ENCODE measurements around the gene PHYHD1. TPM values are rescaled to one million over a fixed set of nuclear protein-coding genes. Genes with fewer than 3 reads are reported as not detected.

PHYHD1 gene
- total and polyA plus RNA-seq, 2 of the 13 experiments (the other 11 are each of a cell fraction or from before 2014, with no cell fraction given) = 10.6 to 25.3 TPM

GRCh38 chr9:128882677-128883603 is 37.8 kb upstream of the PHYHD1 start:
- no TSS peak for BruUV-seq (replicated peaks)
- Histone ChIP-seq H3K4me1 (ENCODE audit: insufficient read depth, low read length) (peaks cover 49% of the 10 kb centered on the region), H3K27ac (ENCODE audit: extremely low read length, insufficient read depth, low read length) (peak overlapping the region; percentile 93), H3K9ac (ENCODE audit: insufficient read depth, low read depth, low read length) (peak overlapping the region; percentile 93), H3K79me2 (ENCODE audit: insufficient read depth, low read length) (peaks cover 74% of the 10 kb centered on the region), H3K36me3 (replicated peaks in 1 of 2; ENCODE audit: control insufficient read depth in 1 of 2, insufficient read depth in 2 of 2, low read length in 2 of 2) (peaks cover 1 to 25% of the 10 kb centered on the region in 2 experiments; a peak in 4 of 5 replicates), H3K4me3 (replicated peaks in 1 of 3; ENCODE audit: insufficient read depth in 1 of 3, low read depth in 2 of 3, low read length in 3 of 3) (peak overlapping the region; percentile 88 to 96 (median 94)), H4K20me1 (ENCODE audit: insufficient read depth, low read length) (no peaks in the 10 kb centered on the region), H3K4me2 (ENCODE audit: low read depth, low read length) (peak overlapping the region; percentile 94), H3K27me3 (ENCODE audit: control insufficient read depth in 1 of 2, insufficient read depth in 2 of 2, low read length in 2 of 2) (no peaks in the 10 kb centered on the region; a peak in 1 of 5 replicates), H2AFZ (ENCODE audit: low read length) (no peak overlapping the region), H3K9me3 (ENCODE audit: low read length) (no peaks in the 10 kb centered on the region)
- WGBS (ENCODE audit: low lambda C conversion rate) = under 1% methylated on average over 13 of the region's 19 CpGs
- FAIRE-seq (peak; percentile 52), DNase-seq (ENCODE audit: low spot score) (peak; percentile 31), ATAC-seq (peak; percentile 19)
- CTCF ChIA-PET (ENCODE audit: low intra/inter-chr PET ratio, low total read pairs) = interaction anchor here (1.0 kb wide), 1 partner anchor 45 kb away, joined by 3 read pairs; no protein-coding TSS in a partner anchor
- in situ Hi-C loops (cut with HindIII; ENCODE audit: extremely low pct_ligation_motif_present, low pct_unique_long_range_greater_than_20kb) = loop anchor here (5.0 kb wide), 1 partner anchor 39 kb away; the partner anchor contains the start of gene PHYHD1
- POLR2A ChIA-PET = interaction anchor here (0.8 to 1.1 kb wide), 5 partner anchors 30 to 121 kb away, joined by 3 to 5 read pairs (median 3); partner anchors contain the start of gene ENDOG
- intact Hi-C loops (cut with micrococcal nuclease; ENCODE audit: unreplicated experiment) = loop anchor here (1.0 kb wide), 1 partner anchor 45 kb away; no protein-coding TSS in a partner anchor
- TF ChIP-seq PPARG (CRISPR knock-in tag; conservative IDR thresholded peaks at IDR 0.05) (no peak), ZFP90 (CRISPR knock-in tag; IDR thresholded peaks at IDR 0.05; ENCODE audit: borderline replicate concordance) (0 out of 2 replicates have a peak, but pooled peaks have one; percentile 33), ZNF672 (CRISPR knock-in tag; IDR thresholded peaks at IDR 0.05) (no peak), ZBTB7A (CRISPR knock-in tag; IDR thresholded peaks at IDR 0.05) (0 out of 2 replicates have a peak, but pooled peaks have one; percentile 23), FOXK2 (IDR thresholded peaks at IDR 0.05) (no peak), SKI (IDR thresholded peaks at IDR 0.05; ENCODE audit: partially characterized antibody) (peak; percentile 26), SAP130 (CRISPR knock-in tag; IDR thresholded peaks at IDR 0.05; ENCODE audit: low read depth) (peak; percentile 69; the same call in 1 of the 2 replicates), HNF4G (IDR thresholded peaks at IDR 0.05; ENCODE audit: borderline replicate concordance, low read depth, low read length) (no peak), HNF4G (CRISPR knock-in tag; IDR thresholded peaks at IDR 0.05; ENCODE audit: borderline replicate concordance, low read depth) (peak; percentile 18; the same call in 1 of the 2 replicates), ZNF652 (CRISPR knock-in tag; IDR thresholded peaks at IDR 0.05; ENCODE audit: borderline replicate concordance, low read depth) (peak; percentile 67; the same call in 1 of the 2 replicates), ZFP91 (CRISPR knock-in tag; IDR thresholded peaks at IDR 0.05; ENCODE audit: borderline replicate concordance) (0 out of 2 replicates have a peak, but pooled peaks have one; percentile 18), NBN (conservative IDR thresholded peaks at IDR 0.05) (no peak), ZSCAN31 (CRISPR knock-in tag; IDR thresholded peaks at IDR 0.05; ENCODE audit: low read depth) (no peak), FOXA3 (CRISPR knock-in tag; IDR thresholded peaks at IDR 0.05) (no peak), ZNF510 (CRISPR knock-in tag; IDR thresholded peaks at IDR 0.05; ENCODE audit: low read depth) (no peak)
- TF ChIP-seq, protein P1, sequence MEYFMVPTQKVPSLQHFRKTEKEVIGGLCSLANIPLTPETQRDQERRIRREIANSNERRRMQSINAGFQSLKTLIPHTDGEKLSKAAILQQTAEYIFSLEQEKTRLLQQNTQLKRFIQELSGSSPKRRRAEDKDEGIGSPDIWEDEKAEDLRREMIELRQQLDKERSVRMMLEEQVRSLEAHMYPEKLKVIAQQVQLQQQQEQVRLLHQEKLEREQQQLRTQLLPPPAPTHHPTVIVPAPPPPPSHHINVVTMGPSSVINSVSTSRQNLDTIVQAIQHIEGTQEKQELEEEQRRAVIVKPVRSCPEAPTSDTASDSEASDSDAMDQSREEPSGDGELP (IDR thresholded peaks at IDR 0.05; ENCODE audit: borderline replicate concordance, low read depth) = peak; percentile 38; the same call in 1 of the 2 replicates
- TF ChIP-seq, protein P2, sequence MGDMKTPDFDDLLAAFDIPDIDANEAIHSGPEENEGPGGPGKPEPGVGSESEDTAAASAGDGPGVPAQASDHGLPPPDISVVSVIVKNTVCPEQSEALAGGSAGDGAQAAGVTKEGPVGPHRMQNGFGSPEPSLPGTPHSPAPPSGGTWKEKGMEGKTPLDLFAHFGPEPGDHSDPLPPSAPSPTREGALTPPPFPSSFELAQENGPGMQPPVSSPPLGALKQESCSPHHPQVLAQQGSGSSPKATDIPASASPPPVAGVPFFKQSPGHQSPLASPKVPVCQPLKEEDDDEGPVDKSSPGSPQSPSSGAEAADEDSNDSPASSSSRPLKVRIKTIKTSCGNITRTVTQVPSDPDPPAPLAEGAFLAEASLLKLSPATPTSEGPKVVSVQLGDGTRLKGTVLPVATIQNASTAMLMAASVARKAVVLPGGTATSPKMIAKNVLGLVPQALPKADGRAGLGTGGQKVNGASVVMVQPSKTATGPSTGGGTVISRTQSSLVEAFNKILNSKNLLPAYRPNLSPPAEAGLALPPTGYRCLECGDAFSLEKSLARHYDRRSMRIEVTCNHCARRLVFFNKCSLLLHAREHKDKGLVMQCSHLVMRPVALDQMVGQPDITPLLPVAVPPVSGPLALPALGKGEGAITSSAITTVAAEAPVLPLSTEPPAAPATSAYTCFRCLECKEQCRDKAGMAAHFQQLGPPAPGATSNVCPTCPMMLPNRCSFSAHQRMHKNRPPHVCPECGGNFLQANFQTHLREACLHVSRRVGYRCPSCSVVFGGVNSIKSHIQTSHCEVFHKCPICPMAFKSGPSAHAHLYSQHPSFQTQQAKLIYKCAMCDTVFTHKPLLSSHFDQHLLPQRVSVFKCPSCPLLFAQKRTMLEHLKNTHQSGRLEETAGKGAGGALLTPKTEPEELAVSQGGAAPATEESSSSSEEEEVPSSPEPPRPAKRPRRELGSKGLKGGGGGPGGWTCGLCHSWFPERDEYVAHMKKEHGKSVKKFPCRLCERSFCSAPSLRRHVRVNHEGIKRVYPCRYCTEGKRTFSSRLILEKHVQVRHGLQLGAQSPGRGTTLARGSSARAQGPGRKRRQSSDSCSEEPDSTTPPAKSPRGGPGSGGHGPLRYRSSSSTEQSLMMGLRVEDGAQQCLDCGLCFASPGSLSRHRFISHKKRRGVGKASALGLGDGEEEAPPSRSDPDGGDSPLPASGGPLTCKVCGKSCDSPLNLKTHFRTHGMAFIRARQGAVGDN (CRISPR knock-in tag; IDR thresholded peaks at IDR 0.05) = peak; percentile 28
